Naive thymus-derived CD4-positive, alpha-beta T cell (primary cell): ENCODE results near the gene SFXN5. TPM values are rescaled to one million over a fixed set of nuclear protein-coding genes. Genes with fewer than 3 reads are reported as not detected.
A peak's percentile ranks its signal among the peaks of the same experiment; 100 is the strongest.

Source experiments
- ATAC-seq: fragments of 150-1000 bp; cut with Tn5 transposase; 2 replicates; pipeline ENCODE4 v1.10.0; 2021; ENCODE audit warnings: mild to moderate bottlenecking, moderate library complexity
- CTCF ChIA-PET: fragments of 350-600 bp; sonication (Branson Sonifier 250); formaldehyde crosslinking; loops from one replicate; lab custom pipeline; 2021; ENCODE audit warnings: antibody characterized with exemption; lab: Charles Lee
- POLR2A ChIA-PET: fragments of 350-600 bp; sonication (Branson Sonifier 250); formaldehyde crosslinking; loops from one replicate; lab custom pipeline; 2021; ENCODE audit warnings: antibody characterized with exemption, inconsistent platforms; lab: Charles Lee
- DNase-seq, 9 donors: peaks; one replicate each; pipeline versions ENCODE4 v3.0.0 to v3.0.0-alpha.2; 2020 to 2022; ENCODE audit warnings: mixed read lengths in 1 of 9
- H3K27ac ChIP-seq: one replicate; pipeline ENCODE4 v1.7.0; 2013; ENCODE audit warnings: mild to moderate bottlenecking, low read depth, low read length, moderate library complexity
- H3K27me3 ChIP-seq, 2 donors: one replicate each; pipeline ENCODE4 v1.7.0; 2013; ENCODE audit warnings: low read length in 2 of 2, mild to moderate bottlenecking in 2 of 2, moderate library complexity in 2 of 2; ENCODE audit not compliant: control insufficient read depth in 2 of 2, insufficient read depth in 2 of 2
- H3K36me3 ChIP-seq, 3 experiments: 1 replicate in 2 of 3; 2 replicates in 1 of 3; pipeline ENCODE4 v1.7.0; 2013; ENCODE audit warnings: low read length in 3 of 3, mild to moderate bottlenecking in 3 of 3, moderate library complexity in 1 of 3; ENCODE audit not compliant: insufficient read depth in 3 of 3, control insufficient read depth in 2 of 3
- H3K4me1 ChIP-seq, 2 donors: one replicate each; pipeline ENCODE4 v1.7.0; 2013; ENCODE audit warnings: low read length in 2 of 2, mild to moderate bottlenecking in 2 of 2, moderate library complexity in 1 of 2; ENCODE audit not compliant: control insufficient read depth in 2 of 2, insufficient read depth in 2 of 2
- H3K4me3 ChIP-seq: 2 replicates; pipeline ENCODE4 v1.7.0; 2013; ENCODE audit warnings: mild to moderate bottlenecking, low read length
- H3K9me3 ChIP-seq, 3 experiments: 1 replicate in 2 of 3; 2 replicates in 1 of 3; pipeline ENCODE4 v1.7.0; 2013; ENCODE audit warnings: low read length in 3 of 3; ENCODE audit not compliant: control insufficient read depth in 2 of 3
- H3K27ac Mint-ChIP-seq, 9 donors: one replicate each; pipeline ENCODE4 v1.8.0; 2020 to 2022; ENCODE audit warnings: mixed read lengths in 9 of 9, mild to moderate bottlenecking in 8 of 9, moderate library complexity in 5 of 9, inconsistent platforms in 2 of 9
- H3K27me3 Mint-ChIP-seq, 5 donors: one replicate each; pipeline ENCODE4 v1.8.0; 2021 to 2022; ENCODE audit warnings: mixed read lengths in 5 of 5, mild to moderate bottlenecking in 1 of 5
- H3K36me3 Mint-ChIP-seq, 5 donors: one replicate each; pipeline ENCODE4 v1.8.0; 2020 to 2022; ENCODE audit warnings: mixed read lengths in 5 of 5, mild to moderate bottlenecking in 3 of 5, inconsistent platforms in 1 of 5
- H3K4me1 Mint-ChIP-seq, 7 donors: one replicate each; pipeline ENCODE4 v1.8.0; 2020 to 2022; ENCODE audit warnings: mixed read lengths in 7 of 7, mild to moderate bottlenecking in 3 of 7, inconsistent platforms in 1 of 7
- H3K4me3 Mint-ChIP-seq, 10 donors: one replicate each; pipeline ENCODE4 v1.8.0; 2020 to 2022; ENCODE audit warnings: mild to moderate bottlenecking in 10 of 10, mixed read lengths in 10 of 10, moderate library complexity in 6 of 10, inconsistent platforms in 2 of 10
- H3K9me3 Mint-ChIP-seq, 11 donors: one replicate each; pipeline ENCODE4 v1.8.0; 2020 to 2022; ENCODE audit warnings: mixed read lengths in 11 of 11, mild to moderate bottlenecking in 4 of 11, inconsistent platforms in 1 of 11, moderate library complexity in 1 of 11
- intact Hi-C, 2 donors: fragments of 100-400 bp; cut with micrococcal nuclease; formaldehyde crosslinking; loops; one replicate each; pipeline ENCODE4 v1.15.1; 2023
- polyA plus RNA-seq, 2 donors: library from polyadenylated mRNA; unstranded; fragments of 300-500 nt; fragmentation: Illumina TruSeq; gene quantifications; one replicate each; pipeline ENCODE4 v1.2.3, GENCODE V29; 2021
- total RNA-seq, 6 experiments: library from RNA in 5 of 6; stranded (reverse) in 5 of 6; gene quantifications; 1 replicate in 5 of 6; 2 replicates in 1 of 6; pipeline ENCODE4 v1.2.3 and lab custom pipeline; 2021 to 2026

The SFXN5 gene
- total and polyA plus RNA-seq, 7 experiments from 2014 or later = 2.2 to 17.4 (median 9.1) TPM

- H3K27me3 Mint-ChIP-seq = peaks cover 0 to 9% (median 0%) of the 10 kb centered on the region in 5 donors
- ChIA-PET POLR2A (no interaction called here), CTCF (no interaction called here)
- no peak overlapping the region for H3K27ac Mint-ChIP-seq
- no peak overlapping the region for H3K4me3 ChIP-seq
- H3K9me3 ChIP-seq = no peaks in the 10 kb centered on the region
- H3K27me3 ChIP-seq = no peaks in the 10 kb centered on the region
- H3K9me3 Mint-ChIP-seq = no peaks in the 10 kb centered on the region
- no peak overlapping the region for H3K27ac ChIP-seq
- H3K36me3 Mint-ChIP-seq = peaks cover 0 to 23% (median 0%) of the 10 kb centered on the region in 5 donors
- intact Hi-C loops = no loop called here
- H3K4me1 Mint-ChIP-seq = no peaks in the 10 kb centered on the region
- no peak for ATAC-seq
- H3K4me3 Mint-ChIP-seq = no peak overlapping the region
- H3K36me3 ChIP-seq = no peaks in the 10 kb centered on the region
- no peak for DNase-seq
- no peaks in the 10 kb centered on the region for H3K4me1 ChIP-seq
Observed at GRCh38 chr2:73018188-73018825, 53.2 kb downstream of the SFXN5 start.

GRCh38 chr2:73013936-73014335, 57.6 kb downstream of the SFXN5 start:
- no peaks in the 10 kb centered on the region for H3K9me3 ChIP-seq
- H3K27me3 ChIP-seq = no peaks in the 10 kb centered on the region
- H3K4me1 ChIP-seq = no peaks in the 10 kb centered on the region
- ChIA-PET CTCF (no interaction called here), POLR2A (no interaction called here)
- no peak overlapping the region for H3K4me3 Mint-ChIP-seq
- peaks cover 0 to 3% (median 0%) of the 10 kb centered on the region in 11 donors for H3K9me3 Mint-ChIP-seq
- intact Hi-C loops = no loop called here
- H3K27ac Mint-ChIP-seq = no peak overlapping the region
- H3K36me3 Mint-ChIP-seq = peaks cover 0 to 20% (median 5%) of the 10 kb centered on the region in 5 donors
- H3K36me3 ChIP-seq = no peaks in the 10 kb centered on the region
- no peak overlapping the region for H3K27ac ChIP-seq
- no peak overlapping the region for H3K4me3 ChIP-seq
- no peak for ATAC-seq
- H3K4me1 Mint-ChIP-seq = no peaks in the 10 kb centered on the region
- no peak for DNase-seq
- peaks cover 0 to 28% (median 0%) of the 10 kb centered on the region in 5 donors for H3K27me3 Mint-ChIP-seq

GRCh38 chr2:73009177-73009839, 62.2 kb downstream of the SFXN5 start:
- intact Hi-C loops = no loop called here
- CTCF ChIA-PET = no interaction called here
- peak in 1 of 9 donors; percentile 8 for DNase-seq

GRCh38 chr2:73008766-73009135, 62.8 kb downstream of the SFXN5 start:
- ChIA-PET POLR2A (no interaction called here), CTCF (no interaction called here)
- Histone ChIP-seq H3K27me3 (no peaks in the 10 kb centered on the region), H3K4me3 (no peak overlapping the region), H3K36me3 (no peaks in the 10 kb centered on the region), H3K9me3 (no peaks in the 10 kb centered on the region), H3K4me1 (no peaks in the 10 kb centered on the region), H3K27ac (no peak overlapping the region)
- DNase-seq (peak in 1 of 9 donors; percentile 9), ATAC-seq (no peak)
- Mint-ChIP-seq H3K4me3 (no peak overlapping the region), H3K27me3 (peaks cover 0 to 19% (median 0%) of the 10 kb centered on the region in 5 donors), H3K9me3 (peaks cover 0 to 3% (median 0%) of the 10 kb centered on the region in 11 donors), H3K27ac (no peak overlapping the region), H3K4me1 (peaks cover 0 to 3% (median 0%) of the 10 kb centered on the region in 7 donors), H3K36me3 (peaks cover 0 to 17% (median 4%) of the 10 kb centered on the region in 5 donors)
- intact Hi-C loops = no loop called here

More at GRCh38 chr2:73009177-73009839, 62.2 kb downstream of the SFXN5 start:
- Mint-ChIP-seq H3K4me1 (peaks cover 0 to 3% (median 0%) of the 10 kb centered on the region in 7 donors), H3K4me3 (no peak overlapping the region), H3K27ac (no peak overlapping the region), H3K9me3 (peaks cover 0 to 3% (median 0%) of the 10 kb centered on the region in 11 donors), H3K36me3 (peaks cover 0 to 17% (median 4%) of the 10 kb centered on the region in 5 donors), H3K27me3 (peaks cover 0 to 23% (median 0%) of the 10 kb centered on the region in 5 donors)
- POLR2A ChIA-PET = no interaction called here
- Histone ChIP-seq H3K4me1 (no peaks in the 10 kb centered on the region), H3K36me3 (no peaks in the 10 kb centered on the region), H3K27ac (no peak overlapping the region), H3K9me3 (no peaks in the 10 kb centered on the region), H3K27me3 (no peaks in the 10 kb centered on the region), H3K4me3 (no peak overlapping the region)
- no peak for ATAC-seq

GRCh38 chr2:73007991-73008765, 63.3 kb downstream of the SFXN5 start:
- Mint-ChIP-seq H3K27me3 (peaks cover 0 to 18% (median 0%) of the 10 kb centered on the region in 5 donors), H3K4me3 (no peak overlapping the region), H3K4me1 (peaks cover 0 to 3% (median 0%) of the 10 kb centered on the region in 7 donors), H3K27ac (no peak overlapping the region), H3K36me3 (peaks cover 0 to 17% (median 4%) of the 10 kb centered on the region in 5 donors), H3K9me3 (peaks cover 0 to 3% (median 0%) of the 10 kb centered on the region in 11 donors)
- no peaks in the 10 kb centered on the region for H3K4me1 ChIP-seq
- H3K36me3 ChIP-seq = no peaks in the 10 kb centered on the region
- no peaks in the 10 kb centered on the region for H3K9me3 ChIP-seq
- no peak overlapping the region for H3K27ac ChIP-seq
- no peak for ATAC-seq
- peak in 1 of 9 donors; percentile 8 for DNase-seq
- no peaks in the 10 kb centered on the region for H3K27me3 ChIP-seq
- no peak overlapping the region for H3K4me3 ChIP-seq
- CTCF ChIA-PET = no interaction called here
- intact Hi-C loops = no loop called here
- POLR2A ChIA-PET = no interaction called here

GRCh38 chr2:73006969-73007710, 64.4 kb downstream of the SFXN5 start:
- ChIA-PET CTCF (no interaction called here), POLR2A (no interaction called here)
- H3K4me1 ChIP-seq = no peaks in the 10 kb centered on the region
- Mint-ChIP-seq H3K4me1 (peaks cover 0 to 3% (median 0%) of the 10 kb centered on the region in 7 donors), H3K9me3 (peaks cover 0 to 3% (median 0%) of the 10 kb centered on the region in 11 donors), H3K36me3 (peaks cover 0 to 17% (median 4%) of the 10 kb centered on the region in 5 donors), H3K27me3 (peaks cover 0 to 10% (median 0%) of the 10 kb centered on the region in 5 donors), H3K4me3 (no peak overlapping the region), H3K27ac (no peak overlapping the region)
- ATAC-seq = no peak
- no peak overlapping the region for H3K27ac ChIP-seq
- no peak overlapping the region for H3K4me3 ChIP-seq
- H3K36me3 ChIP-seq = no peaks in the 10 kb centered on the region
- no peaks in the 10 kb centered on the region for H3K27me3 ChIP-seq
- DNase-seq = peak in 1 of 9 donors; percentile 13
- H3K9me3 ChIP-seq = no peaks in the 10 kb centered on the region
- intact Hi-C loops = no loop called here
